Stimulated activated CD8-positive, alpha-beta memory T cell treated with anti-CD3 and anti-CD28 coated beads, Interleukin-4, amount 100 ng/mL, for 48 hours (primary cell): ENCODE data around the gene KCNC2.

Experiments used
- DNase-seq: peaks from one replicate; pipeline ENCODE4 v3.0.0-alpha.2; 2020

The KCNC2 gene

GRCh38 chr12:75157385-75157784 lies 52.3 kb downstream of the KCNC2 start:
- no peak for DNase-seq

DNA sequence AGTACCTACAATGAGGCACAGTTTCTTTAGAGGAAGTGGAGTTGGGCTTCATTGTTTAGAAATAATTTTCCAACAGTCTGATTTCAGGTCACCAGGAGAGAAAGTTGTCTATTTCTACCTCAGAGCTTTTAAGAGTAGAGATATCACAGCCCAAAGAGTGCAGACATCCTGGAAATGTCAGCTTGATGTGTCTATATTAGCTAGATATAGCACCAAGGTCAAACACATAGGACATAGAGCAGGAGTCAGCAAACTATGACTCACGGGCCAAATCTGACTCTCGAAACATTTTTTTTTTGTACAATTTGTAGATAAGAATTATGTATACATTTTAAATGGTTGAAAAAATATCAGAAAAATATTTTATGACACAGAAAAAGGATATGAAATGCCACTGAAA lies 53.7 kb downstream of the KCNC2 start:
- DNase-seq = no peak

DNA sequence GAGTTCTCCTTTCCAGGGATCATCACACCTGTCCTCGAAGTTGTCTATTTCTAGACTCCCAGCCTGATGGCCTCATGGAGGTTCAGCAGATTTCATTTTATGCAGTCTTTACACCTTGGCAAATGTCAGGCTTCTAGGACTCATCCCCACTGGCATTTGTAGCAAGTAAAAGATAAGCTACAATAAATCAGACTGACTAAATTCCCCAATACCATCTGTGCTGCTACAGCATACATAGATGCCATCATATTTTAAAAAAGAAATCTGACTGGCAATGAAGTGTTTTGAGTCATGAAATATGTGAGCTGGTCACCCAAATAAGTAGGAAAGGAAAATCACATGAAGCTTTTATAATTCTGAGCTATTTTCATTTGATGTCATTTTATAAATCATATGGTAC lies 55.3 kb downstream of the KCNC2 start:
- DNase-seq = no peak

- no peak for DNase-seq
Measured at GRCh38 chr12:75139196-75139595, 70.4 kb downstream of the KCNC2 start.

- DNase-seq = no peak
Measured at GRCh38 chr12:75137896-75138295, 71.7 kb downstream of the KCNC2 start.

DNA sequence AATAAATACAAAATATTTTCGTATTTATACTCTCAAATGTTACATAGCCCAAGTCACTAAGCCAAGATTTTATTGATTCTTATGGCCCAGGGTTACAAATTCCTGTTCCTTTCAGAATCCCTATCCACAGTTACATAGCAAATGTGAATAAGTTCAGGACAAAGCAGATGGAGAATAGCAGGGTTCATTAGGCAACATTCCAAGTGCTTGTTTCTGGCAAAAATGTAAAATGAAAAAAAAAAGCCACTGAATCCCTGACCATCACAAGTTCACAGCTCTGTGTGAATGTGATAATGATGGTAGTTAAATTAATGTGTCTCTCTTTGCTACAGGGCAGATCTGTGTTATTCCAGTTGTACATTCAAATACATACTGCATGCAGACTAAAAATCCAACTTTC lies 74.6 kb downstream of the KCNC2 start:
- DNase-seq = no peak

DNA sequence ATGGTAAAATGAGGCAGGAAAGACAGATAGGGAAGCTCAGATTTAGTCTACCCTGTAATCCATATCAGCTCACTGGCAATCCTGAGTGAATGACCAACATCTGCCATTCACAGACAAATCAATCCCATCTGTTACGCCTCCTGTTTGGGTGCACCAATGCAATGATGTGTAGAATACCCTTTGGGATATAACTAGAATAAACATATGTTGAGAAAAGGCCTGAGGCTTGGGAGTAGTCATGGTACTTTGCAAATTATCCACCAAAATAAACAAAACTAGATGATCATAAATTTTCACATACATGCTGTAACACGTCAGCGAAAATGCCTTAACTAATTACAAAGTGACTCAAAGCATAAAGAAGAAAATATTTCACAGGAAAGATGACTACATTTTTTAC lies 78.8 kb downstream of the KCNC2 start:
- no peak for DNase-seq

- DNase-seq = no peak
Measured at GRCh38 chr12:75129275-75129674, 80.4 kb downstream of the KCNC2 start.

GRCh38 chr12:75121036-75121705 lies 88.5 kb downstream of the KCNC2 start:
- DNase-seq = no peak

DNA sequence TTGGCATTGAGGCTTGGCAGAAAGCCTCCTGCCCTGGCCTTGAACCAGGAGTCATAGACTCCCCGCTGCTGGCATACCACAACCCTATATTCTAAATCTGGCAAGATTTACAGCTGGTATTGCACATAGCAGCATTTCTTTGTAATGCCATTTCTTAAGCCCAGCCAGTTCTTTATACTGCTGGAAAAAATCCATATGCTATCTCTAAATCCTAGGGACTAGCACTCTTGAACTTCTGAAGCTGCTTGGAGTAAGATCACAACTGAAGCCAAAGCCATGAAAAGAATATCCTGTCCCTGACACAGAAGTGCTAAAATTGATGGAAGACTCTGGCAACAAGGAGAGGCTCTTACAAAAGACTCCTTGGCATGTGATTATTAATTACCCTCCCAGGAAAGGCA lies 89.3 kb downstream of the KCNC2 start:
- no peak for DNase-seq

DNA sequence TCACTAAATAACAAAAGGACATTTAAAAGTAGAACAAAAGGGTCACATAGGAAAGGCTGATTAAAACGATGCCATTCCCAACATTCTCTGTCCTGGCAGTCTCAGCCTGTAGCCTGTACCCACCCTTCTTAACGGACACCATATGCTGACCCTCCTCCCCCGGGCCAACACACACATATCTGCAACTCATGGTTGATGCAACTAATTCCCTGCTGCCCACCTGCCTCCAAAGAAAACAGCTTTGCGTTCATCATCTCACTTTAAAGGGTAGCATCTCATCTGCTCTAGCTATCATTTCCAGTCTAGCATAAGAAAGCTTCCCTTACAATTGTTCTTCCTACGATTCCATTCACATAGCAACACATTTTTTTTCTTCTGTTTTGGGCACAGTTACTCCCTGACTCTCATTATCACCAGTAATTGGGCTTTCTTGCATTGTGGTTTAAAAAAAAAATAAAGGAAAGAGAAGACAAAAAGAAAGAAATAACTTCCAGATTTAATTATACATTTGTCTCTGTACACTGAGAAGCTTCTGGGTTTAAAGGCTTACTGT lies 92.9 kb downstream of the KCNC2 start:
- no peak for DNase-seq

DNA sequence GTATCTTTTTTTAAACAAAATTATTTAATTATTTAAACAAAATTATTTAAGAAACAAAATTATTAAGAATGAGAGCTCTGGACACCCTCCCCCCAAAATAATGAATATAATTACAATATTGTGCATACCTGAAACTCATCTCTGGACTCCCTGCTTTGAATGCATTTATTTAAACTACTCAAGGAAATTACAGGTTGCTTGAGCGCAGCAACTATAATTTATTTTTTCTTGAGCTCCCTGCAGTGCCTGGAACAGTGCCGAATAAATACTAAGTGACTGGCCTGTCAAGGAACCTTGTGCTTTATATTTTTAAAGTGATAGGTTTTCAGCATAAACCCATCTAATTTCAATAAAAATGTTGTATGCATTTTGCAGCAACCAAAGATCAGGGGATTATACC lies 93.9 kb downstream of the KCNC2 start:
- DNase-seq = no peak

DNA sequence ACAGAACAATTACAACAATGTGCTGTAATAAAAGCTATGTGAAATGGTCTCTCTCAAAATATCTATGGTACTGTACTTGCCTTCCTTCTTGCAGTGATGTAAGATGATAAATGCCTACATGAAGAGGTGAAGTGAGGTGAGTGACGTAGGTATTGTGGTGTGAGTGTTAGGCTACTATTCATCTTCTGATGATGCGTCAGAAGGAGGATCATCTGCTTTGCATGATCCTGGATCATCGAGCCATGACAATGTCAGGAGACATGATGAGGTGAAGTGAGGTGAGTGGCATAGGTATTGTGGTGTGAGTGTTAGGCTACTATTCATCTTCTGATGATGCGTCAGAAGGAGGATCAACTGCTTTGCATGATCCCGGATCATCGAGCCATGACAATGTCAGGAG lies 105.8 kb downstream of the KCNC2 start:
- no peak for DNase-seq

- no peak for DNase-seq
Measured at GRCh38 chr12:75101781-75102180, 107.9 kb downstream of the KCNC2 start.

DNA sequence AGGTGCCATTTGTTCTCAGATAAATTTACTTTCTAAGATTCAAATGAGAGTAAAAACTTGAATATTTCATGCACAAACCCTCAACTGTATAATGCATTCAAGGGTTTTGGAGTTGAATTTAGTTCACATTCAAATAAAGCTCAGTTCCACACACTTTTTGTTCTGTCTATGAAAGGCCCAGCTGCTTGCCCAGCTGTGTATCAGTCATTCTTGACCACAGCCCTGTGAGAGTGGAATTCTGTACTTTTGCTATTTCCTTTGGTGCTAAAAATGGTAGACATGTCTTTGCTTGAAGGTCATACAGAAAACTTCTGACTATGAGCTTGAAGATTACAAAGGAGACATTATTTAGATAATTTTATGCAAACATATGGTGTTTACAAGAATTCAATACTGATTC lies 110.4 kb downstream of the KCNC2 start:
- no peak for DNase-seq

GRCh38 chr12:75097003-75097402 lies 112.6 kb downstream of the KCNC2 start:
- no peak for DNase-seq

GRCh38 chr12:75087654-75088053 lies 122.0 kb downstream of the KCNC2 start:
- no peak for DNase-seq

DNA sequence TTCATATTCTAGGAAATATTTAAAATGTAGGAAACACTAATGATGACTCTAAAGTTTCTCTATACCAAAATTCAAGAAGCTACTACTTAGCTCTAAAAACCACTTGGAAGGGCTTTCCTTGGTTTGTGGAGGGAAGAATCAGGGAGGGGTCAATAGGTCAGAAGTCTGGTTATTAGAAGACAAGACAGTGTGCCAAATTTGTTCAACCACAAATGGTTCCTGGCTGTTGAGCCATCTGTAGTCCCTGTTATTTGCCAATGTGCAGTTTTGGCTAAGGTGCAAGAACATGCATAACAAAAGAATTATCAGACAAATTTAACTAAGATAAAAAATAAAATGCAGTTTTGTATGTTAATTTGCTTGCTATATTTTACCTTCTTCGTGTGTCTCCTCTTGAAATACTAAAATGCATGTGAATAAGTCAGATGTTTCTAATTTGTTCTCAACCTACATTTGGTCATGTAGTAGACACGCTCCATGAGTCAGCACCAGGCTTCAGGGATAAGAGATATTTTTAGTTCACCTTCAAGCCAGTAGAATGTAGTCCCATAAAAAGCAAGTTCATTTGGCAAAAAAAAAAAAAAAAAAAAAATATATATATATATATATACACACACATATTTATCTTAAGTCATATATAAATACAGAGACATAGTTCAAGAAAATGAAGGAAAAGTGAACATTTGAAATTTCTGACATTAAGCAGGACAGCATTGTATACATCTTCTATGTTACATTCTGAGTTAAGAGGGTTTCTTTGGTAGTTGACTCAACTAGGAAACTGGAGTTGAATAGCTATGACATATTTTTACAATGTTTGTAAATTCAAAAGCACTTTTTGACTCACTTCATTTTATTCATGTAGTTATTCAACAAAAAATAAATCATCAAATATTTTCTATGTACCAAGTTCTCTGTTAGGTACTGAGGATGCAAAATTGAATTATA lies 123.3 kb downstream of the KCNC2 start:
- DNase-seq = no peak

- no peak for DNase-seq
Measured at GRCh38 chr12:75081305-75081704, 128.3 kb downstream of the KCNC2 start.

DNA sequence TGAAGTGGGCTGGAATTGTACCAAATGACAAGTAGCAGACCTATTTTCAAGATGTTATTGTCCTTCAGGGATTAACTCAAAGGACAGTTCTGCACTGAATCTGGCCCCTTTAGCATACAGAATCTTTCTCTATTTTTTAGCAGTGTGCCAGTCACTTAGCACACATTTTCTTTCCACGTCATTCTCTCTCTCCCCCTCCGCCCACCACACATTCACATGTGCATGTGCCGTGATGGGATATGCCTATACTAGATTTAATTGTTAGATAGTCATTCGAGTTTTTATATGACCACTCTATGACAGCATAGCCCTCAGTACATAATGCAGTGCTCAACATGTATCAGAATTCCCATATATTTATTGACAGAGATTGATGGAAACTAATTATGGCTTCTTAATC lies 129.1 kb downstream of the KCNC2 start:
- no peak for DNase-seq

DNA sequence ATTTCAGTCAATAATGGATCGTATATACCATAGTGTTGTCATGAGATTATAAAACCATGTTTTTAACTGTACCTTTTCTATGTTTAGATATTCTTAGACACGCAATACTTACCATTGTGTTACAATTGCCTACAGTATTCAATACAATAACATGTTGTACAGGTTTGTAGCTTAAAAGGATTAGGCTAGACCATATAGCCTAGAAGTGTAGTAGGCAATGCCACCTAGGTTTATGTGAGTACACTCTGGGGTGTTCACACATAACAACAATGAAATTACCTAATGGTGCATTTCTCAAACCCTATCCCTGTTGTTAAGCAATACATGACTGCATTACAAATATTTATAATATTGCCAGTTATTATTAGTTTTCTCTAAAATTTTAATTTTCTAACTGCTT lies 144.2 kb downstream of the KCNC2 start:
- DNase-seq = no peak

DNA sequence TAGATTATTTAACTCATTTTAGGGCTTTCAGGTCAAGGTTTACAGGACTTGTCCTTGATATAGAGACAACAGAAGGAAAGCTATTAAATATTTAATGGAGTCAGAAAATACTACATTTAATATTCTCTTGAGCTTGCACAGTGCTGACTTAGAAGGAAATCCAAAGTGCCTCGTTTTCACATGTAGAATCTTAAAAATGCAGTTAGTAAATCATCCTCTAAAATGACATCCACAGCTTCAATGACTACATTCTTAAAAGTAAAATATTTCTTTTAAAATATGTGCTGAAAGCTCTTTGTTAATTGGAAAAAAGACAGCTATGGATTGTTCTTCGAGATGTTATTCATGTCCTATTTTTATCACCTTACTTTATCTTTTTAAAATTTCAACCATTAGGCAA lies 146.9 kb downstream of the KCNC2 start:
- no peak for DNase-seq

GRCh38 chr12:75058228-75058627 lies 151.4 kb downstream of the KCNC2 start:
- no peak for DNase-seq

GRCh38 chr12:75048767-75049166 lies 160.9 kb downstream of the KCNC2 start:
- DNase-seq = no peak
